SK-N-SH (cell line): ENCODE measurements around the gene TEKT1. TPM values are rescaled to one million over a fixed set of nuclear protein-coding genes. Genes with fewer than 3 reads are reported as not detected.
"Not testable (repeated sequence)": the region's sequence is repeated elsewhere in the genome, so short reads cannot be mapped to it uniquely, and the experiment has no call there.

Experiments used
- CTCF ChIA-PET: fragments of 300-600, 350-600 bp; formaldehyde crosslinking; extraction: SDS; loops from one replicate; lab custom pipeline; 2021; lab: Yijun Ruan, JAX
- POLR2A ChIA-PET: fragments of 350-600 bp; sonication (Branson Sonifier 250); formaldehyde crosslinking; extraction: SDS; loops from one replicate; lab custom pipeline; 2020; ENCODE audit warnings: antibody characterized with exemption, inconsistent platforms; lab: Yijun Ruan, JAX
- DNase-seq: peaks from one replicate; pipeline ENCODE4 v3.0.0; 2012
- H2AFZ ChIP-seq: fragments of 200-600 bp; sonication (generic); 2 replicates; pipeline ENCODE4 v1.8.1; 2016; ENCODE audit warnings: antibody characterized with exemption, mild to moderate bottlenecking, low read depth
- H3F3A ChIP-seq: fragments of 200-600 bp; sonication (generic); replicated peaks from 2 replicates; pipeline ENCODE3; 2016; ENCODE audit warnings: antibody characterized with exemption, mild to moderate bottlenecking; ENCODE audit not compliant: insufficient read depth
- H3K27ac ChIP-seq, 2 experiments: fragments of 200-500 bp in 1 of 2; fragments of 200-600 bp in 1 of 2; sonication (Bioruptor generic) in 1 of 2; sonication (generic), shearing (Covaris generic) in 1 of 2; 2 replicates each; pipeline versions ENCODE4 v1.5.1 to v1.6.1; 2014 to 2016; ENCODE audit warnings: low read depth in 2 of 2, inconsistent platforms in 1 of 2, low read length in 1 of 2, mild to moderate bottlenecking in 1 of 2, mixed read lengths in 1 of 2
- H3K27me3 ChIP-seq: fragments of 200-600 bp; sonication (generic), shearing (Covaris generic); 2 replicates; pipeline ENCODE4 v1.6.1; 2016; ENCODE audit warnings: mixed run types; ENCODE audit not compliant: insufficient read depth
- H3K36me3 ChIP-seq, 2 experiments: fragments of 200-500 bp in 1 of 2; fragments of 200-600 bp in 1 of 2; sonication (Bioruptor generic) in 1 of 2; sonication (generic) in 1 of 2; replicated peaks in 1 of 2; 2 replicates each; pipeline versions ENCODE3 to v1.5.1; 2014 to 2016; ENCODE audit warnings: low read length in 1 of 2, mild to moderate bottlenecking in 1 of 2; ENCODE audit not compliant: insufficient read depth in 2 of 2, control insufficient read depth in 1 of 2
- H3K4me1 ChIP-seq, 2 experiments: fragments of 200-500 bp in 1 of 2; fragments of 200-600 bp in 1 of 2; sonication (Bioruptor generic) in 1 of 2; sonication (generic), shearing (Covaris generic) in 1 of 2; 2 replicates each; pipeline versions ENCODE4 v1.5.1 to v1.6.1; 2014 to 2016; ENCODE audit warnings: low read depth in 1 of 2, low read length in 1 of 2, mixed run types in 1 of 2; ENCODE audit not compliant: insufficient read depth in 2 of 2, control insufficient read depth in 1 of 2
- H3K4me2 ChIP-seq: fragments of 200-600 bp; sonication (generic), shearing (Covaris generic); 2 replicates; pipeline ENCODE4 v1.6.1; 2017; ENCODE audit warnings: mixed run types
- H3K4me3 ChIP-seq, 2 experiments: fragments of 200-500 bp in 1 of 2; fragments of 200-600 bp in 1 of 2; sonication (Bioruptor generic) in 1 of 2; sonication (generic), shearing (Covaris generic) in 1 of 2; 2 replicates each; pipeline versions ENCODE4 v1.5.1 to v1.8.1; 2014 to 2016; ENCODE audit warnings: low read depth in 2 of 2, inconsistent platforms in 1 of 2, low read length in 1 of 2, mild to moderate bottlenecking in 1 of 2, mixed read lengths in 1 of 2, moderate library complexity in 1 of 2
- H3K79me2 ChIP-seq: fragments of 200-600 bp; sonication (generic); 2 replicates; pipeline ENCODE4 v1.8.1; 2017; ENCODE audit warnings: mild to moderate bottlenecking; ENCODE audit not compliant: insufficient read depth
- H3K9ac ChIP-seq: fragments of 200-600 bp; sonication (generic); 2 replicates; pipeline ENCODE4 v1.6.1; 2017; ENCODE audit warnings: mixed run types
- H3K9me2 ChIP-seq: fragments of 200-600 bp; sonication (generic); 2 replicates; pipeline ENCODE4 v1.6.1; 2017; ENCODE audit warnings: mixed run types
- H3K9me3 ChIP-seq: fragments of 200-600 bp; sonication (generic); 2 replicates; pipeline ENCODE4 v1.6.1; 2017; ENCODE audit warnings: mixed run types, mild to moderate bottlenecking, moderate library complexity
- H4K20me1 ChIP-seq: fragments of 200-600 bp; sonication (generic); 2 replicates; pipeline ENCODE4 v1.6.1; 2017; ENCODE audit warnings: mild to moderate bottlenecking, mixed run types; ENCODE audit not compliant: insufficient read depth
- FOXJ3 ChIP-seq: sonication (generic); formaldehyde crosslinking; IDR thresholded peaks from 2 replicates; pipeline ENCODE4 v1.5.1; 2020; ENCODE audit warnings: mild to moderate bottlenecking, missing genetic modification reagents
- RAD21 ChIP-seq: IDR thresholded peaks from 2 replicates; pipeline ENCODE4 v1.6.1; 2012; ENCODE audit warnings: mild to moderate bottlenecking, low read length
- SMC3 ChIP-seq: IDR thresholded peaks from 2 replicates; pipeline ENCODE4 v1.6.1; 2012; ENCODE audit warnings: low read depth, low read length, improper control_type of control experiment
- WGBS: methylation state at CpG from one replicate; pipeline ENCODE4 v1.1.6; 2017; ENCODE audit warnings: low lambda C conversion rate; 5-methylcytosine and 5-hydroxymethylcytosine counted together
- polyA plus RNA-seq, 3 experiments: library from polyadenylated mRNA; depleted of rRNA; stranded (reverse); fragments of >200 nt; gene quantifications; 2 replicates each; pipeline ENCODE4 v1.2.3, GENCODE V29; 2012
- TF ChIP-seq, protein P1 (sequence below): fragments of 200-600 bp; sonication (generic); IDR thresholded peaks from 2 replicates; pipeline ENCODE4 v1.6.1; 2017; ENCODE audit warnings: antibody characterized with exemption, mild to moderate bottlenecking, moderate library complexity

Gene TEKT1
- polyA plus RNA-seq, 1 of the 3 experiments (the other 2 are of a cell fraction): not detected

DNA sequence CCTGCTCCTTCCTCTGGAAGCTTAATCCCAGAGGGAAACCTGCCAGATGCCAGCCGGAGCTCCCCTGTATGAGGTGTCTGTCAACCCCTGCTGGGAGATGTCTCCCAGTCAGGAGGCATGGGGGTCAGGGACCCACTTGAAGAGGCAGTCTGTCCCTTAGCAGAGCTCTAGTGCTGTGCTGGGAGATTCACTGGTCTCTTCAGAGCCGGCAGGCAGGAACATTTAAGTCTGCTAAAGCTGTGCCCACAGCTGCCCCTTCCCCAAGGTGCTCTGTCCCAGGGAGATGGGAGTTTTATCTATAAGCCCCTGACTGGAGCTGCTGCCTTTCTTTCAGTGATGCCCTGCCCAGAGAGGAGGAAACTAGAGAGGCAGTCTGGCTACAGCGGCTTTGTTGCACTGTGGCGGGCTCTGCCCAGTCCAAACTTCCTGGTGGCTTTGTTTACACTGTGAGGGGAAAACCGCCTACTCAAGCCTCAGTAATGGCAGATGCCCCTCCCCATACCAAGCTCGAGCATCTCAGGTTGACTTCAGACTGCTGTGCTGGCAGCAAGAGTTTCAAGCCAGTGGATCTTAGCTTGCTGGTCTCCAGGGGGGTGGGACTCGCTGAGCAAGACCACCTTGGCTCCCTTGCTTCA is 17.1 kb upstream of the TEKT1 start:
- peaks cover 68% of the 10 kb centered on the region; the same call in 1 of the 2 replicates for H3K27me3 ChIP-seq
- H3K9ac ChIP-seq, H3K4me3 ChIP-seq, POLR2A ChIA-PET, H3K9me2 ChIP-seq, H2AFZ ChIP-seq, H3K27ac ChIP-seq, H3K79me2 ChIP-seq, H3K4me1 ChIP-seq, H3K9me3 ChIP-seq, DNase-seq, H3K36me3 ChIP-seq, H4K20me1 ChIP-seq, H3K4me2 ChIP-seq, H3F3A ChIP-seq: not testable (repeated sequence)
- WGBS: 8% methylated on average over 5 of the region's 7 CpGs
- CTCF ChIA-PET: interaction anchor here (0.7 kb wide), 1 partner anchor 11 kb away, joined by 4 read pairs; no protein-coding TSS in a partner anchor

DNA sequence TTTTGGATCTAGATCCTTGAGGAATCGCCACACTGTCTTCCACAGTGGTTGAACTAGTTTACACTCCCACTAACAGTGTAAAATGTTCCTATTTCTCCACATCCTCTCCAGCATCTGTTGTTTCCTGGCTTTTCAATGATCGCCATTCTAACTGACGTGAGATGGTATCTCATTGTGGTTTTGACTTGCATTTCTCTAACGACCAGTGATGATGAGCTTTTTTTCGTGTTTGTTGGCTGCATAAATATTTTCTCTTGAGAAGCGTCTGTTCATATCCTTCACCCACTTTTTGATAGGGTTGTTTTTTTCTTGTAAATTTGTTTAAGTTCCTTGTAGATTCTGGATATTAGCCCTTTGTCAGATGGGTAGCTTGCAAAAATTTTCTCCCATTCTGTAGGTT is 14.6 kb upstream of the TEKT1 start:
- H4K20me1 ChIP-seq, H3K9ac ChIP-seq, DNase-seq, H3K9me3 ChIP-seq, H2AFZ ChIP-seq, H3K36me3 ChIP-seq, H3K79me2 ChIP-seq, H3K4me3 ChIP-seq, H3K9me2 ChIP-seq, H3K4me2 ChIP-seq, H3F3A ChIP-seq, POLR2A ChIA-PET, H3K27ac ChIP-seq, H3K4me1 ChIP-seq: not testable (repeated sequence)
- peaks cover 65% of the 10 kb centered on the region; the same call in 1 of the 2 replicates for H3K27me3 ChIP-seq
- 22% methylated on average over 6 of the region's 6 CpGs for WGBS
- CTCF ChIA-PET: interaction anchor here (0.6 to 1.6 kb wide), 2 partner anchors 158 to 232 kb away, joined by 3 to 4 read pairs; no protein-coding TSS in a partner anchor

DNA sequence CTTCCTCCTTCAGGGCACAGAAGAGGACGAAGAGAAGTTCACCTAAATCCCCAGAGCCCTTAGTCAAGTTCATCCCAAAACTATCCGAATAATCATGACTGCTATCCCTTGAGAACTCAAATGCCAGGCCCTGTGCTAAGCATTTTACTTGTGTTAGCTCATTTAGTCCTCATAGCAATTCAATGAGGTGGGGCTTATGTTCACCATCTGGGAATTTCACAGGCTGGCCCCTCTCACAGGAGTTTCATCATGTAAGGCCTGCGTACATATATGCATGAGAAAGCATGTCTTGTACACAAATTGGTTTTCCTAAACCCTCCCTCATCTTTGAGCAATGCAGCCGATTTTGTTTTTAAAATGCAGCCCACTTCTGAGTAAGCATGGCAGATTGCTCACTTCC is 12.9 kb upstream of the TEKT1 start:
- H3K36me3 ChIP-seq, POLR2A ChIA-PET, DNase-seq, H3K4me1 ChIP-seq, H3K4me3 ChIP-seq, H3K9ac ChIP-seq, H3K27ac ChIP-seq, H4K20me1 ChIP-seq, H3K9me2 ChIP-seq, H3K79me2 ChIP-seq, H3F3A ChIP-seq, H3K9me3 ChIP-seq, H2AFZ ChIP-seq, H3K4me2 ChIP-seq: not testable (repeated sequence)
- CTCF ChIA-PET: interaction anchor here (1.1 to 3.0 kb wide), 9 partner anchors 9 to 178 kb away, joined by 3 to 20 read pairs (median 8); no protein-coding TSS in a partner anchor
- peaks cover 58% of the 10 kb centered on the region; the same call in 1 of the 2 replicates for H3K27me3 ChIP-seq
- 19% methylated on average over 4 of the region's 4 CpGs for WGBS

DNA sequence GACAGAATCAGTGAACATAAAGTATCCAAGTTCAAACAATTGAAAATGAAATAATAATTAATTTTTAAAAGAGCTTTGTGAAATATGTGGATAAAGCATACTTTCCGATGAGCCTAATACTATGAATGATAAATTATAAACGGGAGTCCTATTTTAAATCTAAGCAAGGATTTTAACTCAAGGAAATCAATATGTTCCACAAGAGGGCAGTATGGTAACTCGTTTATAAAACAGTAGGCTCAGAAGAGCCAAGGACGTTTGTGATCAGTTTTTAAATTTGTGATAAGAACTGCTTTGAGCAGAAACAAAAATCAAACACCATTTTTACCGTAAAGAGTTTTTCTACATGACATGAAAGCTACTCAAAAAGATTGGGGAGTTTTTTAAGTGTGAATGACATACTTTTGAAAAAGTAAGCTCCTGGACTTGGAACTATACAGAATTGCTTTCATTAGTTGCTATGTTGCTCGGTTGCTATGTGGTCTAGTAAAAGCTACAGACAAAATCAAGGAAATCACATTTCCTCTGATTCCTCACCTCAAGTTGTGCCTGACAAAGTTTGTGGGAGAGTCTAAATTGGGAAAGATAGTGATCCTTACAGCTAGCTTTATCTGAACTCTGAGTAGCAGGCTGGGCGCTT is 11.8 kb upstream of the TEKT1 start:
- 8% methylated on average over 7 of the region's 7 CpGs for WGBS
- H2AFZ ChIP-seq: no peak overlapping the region
- no peaks in the 10 kb centered on the region for H3K79me2 ChIP-seq
- ChIA-PET POLR2A (no interaction called here), CTCF (interaction anchor here (0.6 to 3.0 kb wide), 30 partner anchors 10 to 1186 kb away, joined by 3 to 20 read pairs (median 4); partner anchors contain the start of gene TEKT1)
- no peak overlapping the region for H3K27ac ChIP-seq
- H3K36me3 ChIP-seq: no peaks in the 10 kb centered on the region
- TF ChIP-seq RAD21 (peak; percentile 39; the same call in 1 of the 2 replicates), SMC3 (peak; percentile 25; the same call in 1 of the 2 replicates), FOXJ3 (no peak)
- TF ChIP-seq, protein P1, sequence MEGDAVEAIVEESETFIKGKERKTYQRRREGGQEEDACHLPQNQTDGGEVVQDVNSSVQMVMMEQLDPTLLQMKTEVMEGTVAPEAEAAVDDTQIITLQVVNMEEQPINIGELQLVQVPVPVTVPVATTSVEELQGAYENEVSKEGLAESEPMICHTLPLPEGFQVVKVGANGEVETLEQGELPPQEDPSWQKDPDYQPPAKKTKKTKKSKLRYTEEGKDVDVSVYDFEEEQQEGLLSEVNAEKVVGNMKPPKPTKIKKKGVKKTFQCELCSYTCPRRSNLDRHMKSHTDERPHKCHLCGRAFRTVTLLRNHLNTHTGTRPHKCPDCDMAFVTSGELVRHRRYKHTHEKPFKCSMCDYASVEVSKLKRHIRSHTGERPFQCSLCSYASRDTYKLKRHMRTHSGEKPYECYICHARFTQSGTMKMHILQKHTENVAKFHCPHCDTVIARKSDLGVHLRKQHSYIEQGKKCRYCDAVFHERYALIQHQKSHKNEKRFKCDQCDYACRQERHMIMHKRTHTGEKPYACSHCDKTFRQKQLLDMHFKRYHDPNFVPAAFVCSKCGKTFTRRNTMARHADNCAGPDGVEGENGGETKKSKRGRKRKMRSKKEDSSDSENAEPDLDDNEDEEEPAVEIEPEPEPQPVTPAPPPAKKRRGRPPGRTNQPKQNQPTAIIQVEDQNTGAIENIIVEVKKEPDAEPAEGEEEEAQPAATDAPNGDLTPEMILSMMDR: peak; percentile 74
- H3K9me3 ChIP-seq: no peaks in the 10 kb centered on the region
- H3K4me1 ChIP-seq: no peaks in the 10 kb centered on the region
- DNase-seq: peak; percentile 26
- H3K4me2 ChIP-seq: no peak overlapping the region
- H3K9ac ChIP-seq: no peak overlapping the region
- no peaks in the 10 kb centered on the region for H3F3A ChIP-seq
- H3K27me3 ChIP-seq: peaks cover 54% of the 10 kb centered on the region; the same call in 1 of the 2 replicates
- no peaks in the 10 kb centered on the region for H4K20me1 ChIP-seq
- no peaks in the 10 kb centered on the region for H3K9me2 ChIP-seq
- H3K4me3 ChIP-seq: no peak overlapping the region

DNA sequence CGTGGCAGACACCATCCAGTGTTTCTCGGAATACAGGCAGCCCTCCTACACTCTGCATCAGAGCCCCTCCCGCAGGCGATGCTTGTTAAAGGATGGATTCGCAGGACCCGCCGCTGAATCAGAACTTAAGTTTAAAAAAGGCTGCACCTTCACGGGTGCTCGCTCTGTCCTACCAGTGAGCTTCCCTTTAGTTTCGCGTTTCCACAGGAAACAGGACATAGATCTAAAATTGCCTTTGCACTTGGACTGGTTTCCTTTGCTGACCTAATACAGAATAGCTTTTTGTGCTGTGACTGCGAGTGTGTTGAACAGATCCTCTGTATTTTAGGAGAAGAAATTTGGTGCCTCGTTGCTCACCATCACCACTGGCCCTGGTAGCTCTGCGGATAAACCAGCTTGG is 10.2 kb upstream of the TEKT1 start:
- POLR2A ChIA-PET: not testable (repeated sequence)
- CTCF ChIA-PET: interaction anchor here (0.9 to 3.0 kb wide), 3 partner anchors 17 to 408 kb away, joined by 3 to 10 read pairs (median 6); no protein-coding TSS in a partner anchor

More for the DNA sequence above, 10.2 kb upstream of the TEKT1 start:
- H3K9me2 ChIP-seq, DNase-seq, H3K4me1 ChIP-seq, H3K9me3 ChIP-seq, H3K36me3 ChIP-seq, H3K4me3 ChIP-seq, H3K27ac ChIP-seq, H3K79me2 ChIP-seq, H3F3A ChIP-seq, H2AFZ ChIP-seq, H3K9ac ChIP-seq, H4K20me1 ChIP-seq, H3K4me2 ChIP-seq: not testable (repeated sequence)
- peaks cover 54% of the 10 kb centered on the region for H3K27me3 ChIP-seq
- WGBS: 29% methylated on average over 8 of the region's 14 CpGs
